ENCODE data around the gene DLL1.

The DLL1 gene

GRCh38 chr6:170243386-170243785, 47.5 kb downstream of the DLL1 start:
- no peak for TF ChIP-seq CTCF (IDR thresholded peaks at IDR 0.05)
- Histone ChIP-seq H3K4me1 (ENCODE audit: control insufficient read depth in 1 of 2, insufficient read depth in 1 of 2, low read depth in 1 of 2, low read length in 1 of 2) (no peaks in the 10 kb centered on the region), H3K27me3 (no peaks in the 10 kb centered on the region), H3K36me3 (no peaks in the 10 kb centered on the region), H3K9me3 (no peaks in the 10 kb centered on the region), H3K4me3 (ENCODE audit: low read depth in 1 of 2, low read length in 1 of 2) (no peak overlapping the region), H3K27ac (no peak overlapping the region)

- no peaks in the 10 kb centered on the region for H3K9me3 ChIP-seq
- H3K27ac ChIP-seq: no peak overlapping the region
- H3K4me3 ChIP-seq (ENCODE audit: low read depth in 1 of 2, low read length in 1 of 2): no peak overlapping the region
- TF ChIP-seq CTCF (IDR thresholded peaks at IDR 0.05): no peak
- H3K4me1 ChIP-seq (ENCODE audit: control insufficient read depth in 1 of 2, insufficient read depth in 1 of 2, low read depth in 1 of 2, low read length in 1 of 2): no peaks in the 10 kb centered on the region
- H3K36me3 ChIP-seq: no peaks in the 10 kb centered on the region
- no peaks in the 10 kb centered on the region for H3K27me3 ChIP-seq
Measured at GRCh38 chr6:170238741-170239565, 51.9 kb downstream of the DLL1 start.

GRCh38 chr6:170237999-170238740, 52.7 kb downstream of the DLL1 start:
- no peaks in the 10 kb centered on the region for H3K4me1 ChIP-seq (ENCODE audit: control insufficient read depth in 1 of 2, insufficient read depth in 1 of 2, low read depth in 1 of 2, low read length in 1 of 2)
- no peaks in the 10 kb centered on the region for H3K9me3 ChIP-seq
- H3K36me3 ChIP-seq: no peaks in the 10 kb centered on the region
- no peak overlapping the region for H3K4me3 ChIP-seq (ENCODE audit: low read depth in 1 of 2, low read length in 1 of 2)
- TF ChIP-seq CTCF (IDR thresholded peaks at IDR 0.05): no peak
- no peak overlapping the region for H3K27ac ChIP-seq
- no peaks in the 10 kb centered on the region for H3K27me3 ChIP-seq

- H3K9me3 ChIP-seq: no peaks in the 10 kb centered on the region
- no peaks in the 10 kb centered on the region for H3K36me3 ChIP-seq
- no peak for TF ChIP-seq CTCF (IDR thresholded peaks at IDR 0.05)
- H3K4me1 ChIP-seq (ENCODE audit: control insufficient read depth in 1 of 2, insufficient read depth in 1 of 2, low read depth in 1 of 2, low read length in 1 of 2): no peaks in the 10 kb centered on the region
- H3K27ac ChIP-seq: no peak overlapping the region
- no peak overlapping the region for H3K4me3 ChIP-seq (ENCODE audit: low read depth in 1 of 2, low read length in 1 of 2)
- no peaks in the 10 kb centered on the region for H3K27me3 ChIP-seq
Measured at GRCh38 chr6:170236131-170236836, 54.6 kb downstream of the DLL1 start.

GRCh38 chr6:170235391-170236125, 55.3 kb downstream of the DLL1 start:
- no peaks in the 10 kb centered on the region for H3K9me3 ChIP-seq
- no peak overlapping the region for H3K27ac ChIP-seq
- TF ChIP-seq CTCF (IDR thresholded peaks at IDR 0.05): no peak
- H3K36me3 ChIP-seq: no peaks in the 10 kb centered on the region
- H3K27me3 ChIP-seq: no peaks in the 10 kb centered on the region
- H3K4me1 ChIP-seq (ENCODE audit: control insufficient read depth in 1 of 2, insufficient read depth in 1 of 2, low read depth in 1 of 2, low read length in 1 of 2): no peaks in the 10 kb centered on the region
- no peak overlapping the region for H3K4me3 ChIP-seq (ENCODE audit: low read depth in 1 of 2, low read length in 1 of 2)

All from neutrophil (primary cell).